Kidney epithelial cell (primary cell): ENCODE data around the gene MPRIP. TPM values are rescaled to one million over a fixed set of nuclear protein-coding genes. Genes with fewer than 3 reads are reported as not detected.

Experiments used
- DNase-seq: peaks from one replicate; pipeline ENCODE4 v3.0.0-alpha.2; 2010; ENCODE audit warnings: low read depth
- H3K27me3 ChIP-seq: 2 replicates; pipeline ENCODE4 v1.6.0; 2011; ENCODE audit warnings: low read length; ENCODE audit not compliant: control insufficient read depth, insufficient read depth
- H3K36me3 ChIP-seq: 2 replicates; pipeline ENCODE4 v1.5.1; 2011; ENCODE audit warnings: low read length; ENCODE audit not compliant: control insufficient read depth, insufficient read depth
- H3K4me3 ChIP-seq: 2 replicates; pipeline ENCODE4 v1.5.1; 2011; ENCODE audit warnings: low read depth, mild to moderate bottlenecking, control low read depth, low read length
- CTCF ChIP-seq: IDR thresholded peaks from 2 replicates; pipeline ENCODE4 v1.5.1; 2011; ENCODE audit warnings: mild to moderate bottlenecking, moderate library complexity, low read length, control low read depth, inconsistent platforms; ENCODE audit not compliant: insufficient read depth, poor library complexity, severe bottlenecking
- total RNA-seq: library from RNA; depleted of rRNA; stranded (reverse); fragments of >200 nt; gene quantifications from 2 replicates; pipeline ENCODE4 v1.2.3, GENCODE V29; 2015

MPRIP gene
- total RNA-seq, 1 donor from 2014 or later, result 99.6 TPM

GRCh38 chr17:17022011-17022410 lies 20.2 kb upstream of the MPRIP start:
- H3K36me3 ChIP-seq, result no peaks in the 10 kb centered on the region
- no peak overlapping the region for H3K4me3 ChIP-seq
- no peak for DNase-seq
- H3K27me3 ChIP-seq, result no peaks in the 10 kb centered on the region
- TF ChIP-seq CTCF, result no peak

- TF ChIP-seq CTCF, result no peak
Measured at GRCh38 chr17:17022456-17022855, 19.8 kb upstream of the MPRIP start.

GRCh38 chr17:17024778-17025300 lies 17.4 kb upstream of the MPRIP start:
- DNase-seq, result no peak
- Histone ChIP-seq H3K36me3 (no peaks in the 10 kb centered on the region), H3K27me3 (no peaks in the 10 kb centered on the region), H3K4me3 (no peak overlapping the region)
- TF ChIP-seq CTCF, result no peak

More at GRCh38 chr17:17022456-17022855, 19.8 kb upstream of the MPRIP start:
- no peaks in the 10 kb centered on the region for H3K27me3 ChIP-seq
- no peak overlapping the region for H3K4me3 ChIP-seq
- DNase-seq, result no peak
- no peaks in the 10 kb centered on the region for H3K36me3 ChIP-seq

- no peak for TF ChIP-seq CTCF
- Histone ChIP-seq H3K4me3 (no peak overlapping the region), H3K36me3 (no peaks in the 10 kb centered on the region), H3K27me3 (no peaks in the 10 kb centered on the region)
- no peak for DNase-seq
Measured at GRCh38 chr17:17025621-17026020, 16.6 kb upstream of the MPRIP start.

GRCh38 chr17:17026163-17026562 lies 16.1 kb upstream of the MPRIP start:
- no peak for DNase-seq
- TF ChIP-seq CTCF, result no peak
- Histone ChIP-seq H3K36me3 (no peaks in the 10 kb centered on the region), H3K27me3 (no peaks in the 10 kb centered on the region), H3K4me3 (no peak overlapping the region)

GRCh38 chr17:17027442-17028058 lies 14.7 kb upstream of the MPRIP start:
- Histone ChIP-seq H3K4me3 (no peak overlapping the region), H3K27me3 (no peaks in the 10 kb centered on the region), H3K36me3 (no peaks in the 10 kb centered on the region)
- no peak for TF ChIP-seq CTCF
- no peak for DNase-seq
